GM19324 (cell line): ENCODE measurements around the gene MTOR.
"Not testable (repeated sequence)": the region's sequence is repeated elsewhere in the genome, so short reads cannot be mapped to it uniquely, and the experiment has no call there.

ENCODE experiments used
- ATAC-seq: cut with Tn5 transposase; IDR thresholded peaks from one replicate; pipeline ENCODE4 v1.9.1; 2021; ENCODE audit warnings: mild to moderate bottlenecking, moderate library complexity; ENCODE audit not compliant: unreplicated experiment, low FRiP score

Gene MTOR

DNA sequence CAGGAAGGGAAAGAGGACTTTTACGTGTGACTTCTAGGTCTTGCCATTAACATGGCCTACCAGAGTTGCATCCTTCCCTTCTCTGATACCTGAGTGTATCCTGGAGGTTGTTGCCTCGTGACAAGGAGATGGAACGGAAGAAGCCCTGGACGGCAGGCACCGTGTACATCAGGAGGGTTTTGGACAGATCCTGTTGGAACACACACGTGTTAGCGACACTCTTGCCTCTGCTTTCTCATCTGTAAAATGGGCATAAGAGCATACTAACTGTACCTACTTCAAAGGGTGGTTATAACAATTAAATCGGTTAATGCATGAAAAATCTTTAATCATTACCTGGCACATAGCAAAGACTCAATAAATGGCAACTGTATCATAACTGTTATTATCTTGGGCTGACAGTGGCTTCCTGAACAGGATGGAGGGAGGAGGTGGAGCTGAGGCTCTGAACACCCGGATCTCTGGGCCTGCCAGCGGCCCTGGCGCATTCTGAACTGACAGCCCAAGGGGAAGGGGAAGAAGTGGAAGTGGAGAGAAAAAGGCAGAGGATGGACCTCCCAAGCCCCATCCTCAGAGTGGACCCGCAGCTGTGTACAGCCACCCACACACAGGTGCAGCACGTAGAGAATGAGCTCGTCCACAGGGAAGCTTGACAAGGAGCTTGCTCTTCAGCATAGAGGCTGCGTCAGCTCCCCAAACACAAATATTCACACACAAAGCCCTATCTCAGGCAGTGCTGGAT is 132.5 kb downstream of the MTOR start:
- no peak for ATAC-seq

DNA sequence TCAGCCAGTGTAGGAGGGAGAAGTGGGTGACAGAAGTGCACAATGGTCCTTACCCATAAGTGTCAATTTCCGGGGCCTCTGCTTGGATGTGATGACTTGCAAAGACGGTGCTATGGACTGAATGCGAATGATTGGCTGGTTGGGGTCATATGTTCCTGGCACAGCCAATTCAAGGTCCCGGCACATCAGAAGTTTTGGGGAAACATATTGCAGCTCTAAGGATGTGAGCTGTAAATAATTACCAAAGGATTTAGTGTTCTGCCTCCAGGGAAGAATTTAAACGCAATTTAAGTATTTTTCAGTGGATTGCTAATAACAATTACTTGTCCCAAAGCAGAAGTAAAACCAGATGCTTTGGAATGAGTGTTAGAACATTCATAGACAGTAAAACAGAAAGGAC is 135.8 kb downstream of the MTOR start:
- no peak for ATAC-seq

DNA sequence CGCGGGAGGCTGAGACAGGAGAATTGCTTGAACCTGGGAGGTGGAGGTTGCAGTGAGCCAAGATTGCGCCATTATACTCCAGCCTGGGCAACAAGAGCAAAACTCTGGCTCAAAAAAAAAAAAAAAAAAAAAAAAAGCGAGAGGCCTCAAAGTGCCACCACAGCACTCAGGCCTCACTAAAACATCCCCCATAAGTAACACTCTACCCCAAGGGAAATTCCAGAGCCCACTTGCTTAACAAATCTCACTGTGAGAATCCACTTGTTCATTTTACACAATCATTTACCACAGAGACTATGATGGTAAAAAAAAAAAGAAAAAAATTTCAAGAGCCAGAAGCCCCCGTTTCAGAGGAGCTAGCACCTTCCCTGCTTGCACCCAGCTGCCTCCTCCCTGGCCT is 136.4 kb downstream of the MTOR start:
- ATAC-seq, result no peak

DNA sequence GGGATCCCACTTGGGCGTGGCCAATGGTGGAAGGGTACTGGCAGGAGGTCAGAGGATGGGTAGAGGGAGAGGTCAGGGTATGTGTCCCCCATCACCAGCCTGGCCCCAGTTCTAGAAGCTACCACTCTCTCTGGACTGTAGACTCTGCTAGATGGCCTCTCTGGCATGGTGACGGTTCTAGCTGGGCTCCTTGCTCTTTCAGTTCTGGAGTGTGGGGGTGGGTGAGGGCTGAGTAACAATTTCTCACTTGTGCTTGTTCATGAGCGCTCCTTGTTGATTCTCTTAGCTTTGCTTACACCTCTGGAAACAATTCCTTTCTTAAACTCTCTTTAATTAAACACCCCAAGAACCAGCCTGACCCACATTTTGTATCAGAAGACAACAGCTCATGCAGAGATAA is 137.4 kb downstream of the MTOR start:
- ATAC-seq, result no peak

DNA sequence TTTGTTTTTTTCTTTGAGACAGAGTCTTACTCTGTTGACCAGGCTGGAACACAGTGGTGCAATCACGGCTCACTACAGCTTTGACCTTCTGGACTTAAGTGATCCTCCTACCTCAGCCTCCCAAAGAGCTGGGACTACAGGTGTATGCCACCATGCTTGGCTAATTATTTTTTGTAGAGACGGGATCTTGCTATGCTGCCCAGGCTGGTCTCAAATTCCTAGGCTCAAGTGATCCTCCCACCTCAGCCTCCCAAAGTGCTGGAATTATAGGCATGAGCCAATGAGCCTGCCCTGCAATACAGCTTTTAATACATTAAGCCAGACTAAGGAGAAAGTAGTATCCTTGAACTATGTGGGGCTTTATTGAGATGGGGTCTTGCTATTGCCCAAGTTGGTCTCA is 146.0 kb downstream of the MTOR start:
- ATAC-seq, result no peak

DNA sequence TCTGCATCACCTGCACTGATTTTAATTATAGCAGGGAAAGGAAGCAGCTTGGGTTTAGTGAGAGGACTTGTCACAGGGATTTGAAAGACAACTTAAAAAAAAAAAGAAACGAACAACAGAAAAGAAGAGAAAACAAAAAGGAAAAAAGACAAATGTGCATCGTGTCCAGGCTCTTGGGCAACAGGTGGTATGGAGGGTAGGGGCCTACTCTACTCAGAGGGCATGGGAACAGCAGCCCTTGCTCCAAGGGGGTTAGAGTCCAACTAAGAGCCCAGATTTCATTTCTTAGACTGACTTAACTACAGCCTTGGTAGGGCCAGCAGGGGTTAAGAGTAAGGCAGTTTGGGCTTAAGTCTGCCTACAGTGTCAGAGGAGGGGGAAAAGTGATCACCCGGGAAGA is 147.4 kb downstream of the MTOR start:
- no peak for ATAC-seq

DNA sequence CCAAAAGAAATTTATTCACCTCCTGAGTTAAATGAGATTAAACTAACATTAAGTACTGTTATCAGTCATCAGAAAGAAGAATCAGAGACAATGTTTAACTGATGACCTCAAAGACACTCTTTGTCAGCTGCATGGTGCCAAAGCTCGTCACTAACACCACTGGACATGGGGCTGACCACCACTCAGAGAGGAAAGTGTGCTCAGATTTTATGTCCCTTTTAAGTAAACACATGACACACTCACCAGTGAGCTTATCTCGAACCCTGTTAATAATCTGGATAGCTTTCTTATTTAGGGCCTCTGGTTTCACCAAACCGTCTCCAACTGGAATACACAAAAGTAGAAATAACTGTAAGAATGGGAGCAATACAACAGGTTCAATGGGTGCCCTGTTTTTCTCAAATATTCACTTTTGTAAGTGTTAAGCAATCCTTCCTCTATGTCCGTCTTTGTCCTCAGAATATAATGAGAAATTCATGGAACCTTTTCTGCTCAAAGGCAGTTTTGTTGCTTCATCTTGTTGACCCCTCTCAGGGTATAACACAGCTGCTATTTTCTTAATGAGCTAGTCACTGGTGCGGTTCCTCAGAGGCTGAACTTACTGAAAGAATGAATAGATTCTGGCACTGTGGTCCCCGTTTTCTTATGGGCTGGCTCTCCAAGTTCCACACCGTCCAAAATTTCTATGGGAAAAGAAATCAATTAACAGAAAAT is 153.1 kb downstream of the MTOR start:
- ATAC-seq, result no peak

DNA sequence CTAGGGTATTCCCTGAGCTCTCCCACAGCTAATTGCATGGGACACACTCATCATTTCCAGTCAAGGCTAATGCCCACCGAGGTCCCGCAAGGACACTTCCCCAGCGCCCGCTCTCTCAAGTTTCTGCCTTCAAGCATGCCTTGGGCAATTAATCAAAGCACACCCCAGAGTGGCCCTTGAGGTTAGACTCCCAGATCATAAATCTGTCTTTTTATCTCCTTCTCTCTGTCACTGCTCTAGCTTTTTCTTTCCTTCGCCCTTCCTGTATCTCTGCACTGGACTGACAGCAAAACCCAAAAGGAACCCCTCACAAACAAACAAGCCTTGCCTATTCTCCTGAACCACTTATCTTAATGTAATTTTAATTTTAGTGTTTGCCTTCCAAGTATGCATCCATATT is 154.8 kb downstream of the MTOR start:
- no peak for ATAC-seq

DNA sequence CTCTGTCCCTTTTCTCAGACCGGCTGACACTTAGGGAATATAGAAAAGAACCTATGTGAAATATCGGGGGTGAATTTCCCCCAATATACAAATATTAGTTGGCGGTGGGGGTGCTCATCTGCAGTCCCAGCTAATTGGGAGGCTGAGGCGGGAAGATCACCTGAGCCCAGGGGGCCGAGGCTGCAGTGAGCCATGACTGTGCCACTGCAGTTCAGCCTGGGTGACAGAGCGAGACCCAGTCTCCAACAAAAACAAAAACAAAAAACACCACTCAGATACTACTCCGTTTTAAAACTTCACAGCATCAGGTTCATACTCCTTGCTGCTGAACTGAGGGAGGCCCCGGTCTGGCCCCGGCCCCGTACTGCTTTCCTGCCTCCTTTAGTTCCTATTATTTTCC is 156.8 kb downstream of the MTOR start:
- no peak for ATAC-seq

DNA sequence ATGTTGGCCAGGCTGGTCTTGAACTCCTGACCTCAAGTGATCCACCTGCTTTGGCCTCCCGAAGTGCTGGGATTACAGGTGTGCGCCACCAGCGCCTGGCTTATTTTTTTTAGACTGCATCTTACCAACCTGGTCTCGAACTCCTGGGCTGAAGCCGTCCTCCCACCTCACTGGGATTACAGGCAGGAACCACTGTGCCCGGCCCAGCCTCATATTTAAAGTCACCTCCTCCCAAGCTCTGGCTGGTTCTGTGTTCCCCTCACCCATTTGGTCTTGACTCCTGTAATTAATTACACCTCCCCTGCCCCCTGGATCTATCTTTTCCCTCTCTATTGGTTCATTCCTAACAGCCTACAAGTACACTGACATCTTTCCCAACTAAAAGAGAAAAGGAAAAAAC is 161.0 kb downstream of the MTOR start:
- no peak for ATAC-seq

DNA sequence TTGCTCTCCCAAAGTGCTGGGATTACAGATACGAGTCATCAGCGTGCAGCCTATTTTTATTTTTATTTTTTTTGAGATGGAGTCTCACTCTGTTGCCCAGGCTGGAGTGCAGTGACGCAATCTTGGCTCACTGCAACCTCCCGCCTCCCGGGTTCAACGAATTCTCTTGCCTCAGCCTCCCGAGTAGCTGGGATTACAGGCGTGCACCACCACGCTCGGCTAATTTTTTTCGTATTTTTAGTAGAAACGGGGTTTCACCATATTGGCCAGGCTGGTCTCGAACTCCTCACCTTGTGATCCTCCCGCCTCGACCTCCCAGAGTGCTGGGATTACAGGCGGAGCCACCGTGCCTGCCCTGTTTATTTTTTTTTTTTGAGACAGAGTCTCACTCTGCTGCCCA is 161.5 kb downstream of the MTOR start:
- ATAC-seq, result not testable (repeated sequence)

DNA sequence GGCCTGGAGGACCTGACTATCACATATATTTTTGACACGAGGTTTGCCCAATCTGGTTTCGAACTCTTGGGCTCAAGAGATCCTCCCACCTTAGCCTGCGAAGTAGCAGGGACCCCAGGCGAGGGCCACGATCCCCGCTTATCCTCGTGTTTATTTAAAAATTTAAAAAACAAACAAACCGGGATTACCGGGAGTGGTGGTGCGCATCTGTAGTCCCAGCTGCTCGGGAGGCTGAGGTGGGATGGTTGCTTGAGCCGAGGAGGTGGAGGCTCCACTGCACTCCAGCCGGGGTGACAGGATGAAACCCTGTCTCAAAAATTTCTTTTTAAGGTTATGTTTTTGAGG is 162.2 kb downstream of the MTOR start:
- no peak for ATAC-seq

DNA sequence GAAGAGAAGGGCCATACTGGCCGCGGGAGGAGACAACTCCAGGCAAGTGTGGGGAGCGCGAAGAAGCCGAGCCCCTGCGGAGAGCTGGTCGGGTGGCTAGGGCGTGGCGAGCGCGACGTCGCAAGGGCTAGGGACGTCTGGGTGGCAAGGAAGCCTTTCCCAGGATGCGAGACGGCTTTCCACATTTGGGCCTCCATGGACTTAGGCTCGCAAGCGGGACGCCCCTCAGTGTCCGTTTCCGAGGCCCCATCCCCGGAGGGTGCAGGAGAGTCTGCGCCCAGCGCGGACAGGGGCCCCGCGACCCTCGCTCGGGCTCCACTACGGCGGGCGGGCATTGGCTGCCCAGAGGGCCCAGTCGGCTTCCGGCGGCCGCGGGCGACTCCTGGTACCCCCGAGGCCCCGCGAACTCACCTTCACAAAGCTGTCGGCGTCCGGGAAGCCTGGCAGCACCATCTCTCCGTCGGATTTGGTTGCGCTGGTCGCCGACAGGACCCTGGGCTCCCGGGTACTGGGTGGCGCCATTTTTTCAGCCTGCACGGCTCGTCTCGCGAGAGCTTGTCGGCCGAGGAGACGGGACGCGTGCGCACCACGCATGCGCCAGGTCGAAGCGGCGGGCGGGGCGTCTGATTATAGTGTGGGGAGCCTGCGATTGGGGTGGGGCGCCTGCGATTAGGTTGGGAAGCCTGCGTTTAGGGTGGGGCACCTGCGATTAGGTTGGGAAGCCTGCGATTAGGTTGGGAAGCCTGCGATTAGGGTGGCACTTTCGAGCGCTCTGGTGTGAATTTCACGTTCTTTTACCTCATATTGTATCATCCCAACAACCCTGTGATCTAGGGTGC is 162.8 kb downstream of the MTOR start, which contains the start of gene EXOSC10:
EXOSC10 (minus strand) TSS at position 560 of the 839 bp plus-strand sequence; CDS start at position 522, 38 bp downstream.
- peak; percentile 91 for ATAC-seq

DNA sequence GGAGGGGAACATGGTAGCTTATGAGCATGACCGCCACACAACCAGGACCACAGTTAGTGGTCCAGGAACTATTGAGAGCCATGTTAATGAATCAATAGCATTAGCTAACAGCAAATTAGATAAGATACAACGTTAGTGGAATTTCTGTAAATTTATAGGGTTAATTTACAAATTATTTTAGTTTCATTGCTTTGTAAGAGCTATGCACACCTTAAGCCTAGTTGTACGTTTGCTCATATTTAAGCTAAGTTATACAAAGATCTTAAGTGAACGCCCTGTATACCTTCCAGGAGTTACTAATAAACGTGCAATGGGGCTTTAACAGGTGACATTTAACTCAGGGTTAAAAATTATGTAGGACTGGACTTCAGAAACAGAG is 163.4 kb downstream of the MTOR start:
- no peak for ATAC-seq

DNA sequence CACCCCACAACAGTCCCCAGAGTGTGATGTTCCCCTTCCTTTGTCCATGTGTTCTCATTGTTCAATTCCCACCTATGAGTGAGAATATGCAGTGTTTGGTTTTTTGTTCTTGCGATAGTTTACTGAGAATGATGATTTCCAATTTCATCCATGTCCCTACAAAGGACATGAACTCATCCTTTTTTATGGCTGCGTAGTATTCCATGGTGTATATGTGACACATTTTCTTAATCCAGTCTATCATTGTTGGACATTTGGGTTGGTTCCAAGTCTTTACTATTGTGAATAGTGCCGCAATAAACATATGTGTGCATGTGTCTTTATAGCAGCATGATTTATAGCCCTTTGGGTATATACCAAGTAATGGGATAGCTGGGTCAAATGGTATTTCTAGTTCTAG is 178.6 kb downstream of the MTOR start:
- not testable (repeated sequence) for ATAC-seq

DNA sequence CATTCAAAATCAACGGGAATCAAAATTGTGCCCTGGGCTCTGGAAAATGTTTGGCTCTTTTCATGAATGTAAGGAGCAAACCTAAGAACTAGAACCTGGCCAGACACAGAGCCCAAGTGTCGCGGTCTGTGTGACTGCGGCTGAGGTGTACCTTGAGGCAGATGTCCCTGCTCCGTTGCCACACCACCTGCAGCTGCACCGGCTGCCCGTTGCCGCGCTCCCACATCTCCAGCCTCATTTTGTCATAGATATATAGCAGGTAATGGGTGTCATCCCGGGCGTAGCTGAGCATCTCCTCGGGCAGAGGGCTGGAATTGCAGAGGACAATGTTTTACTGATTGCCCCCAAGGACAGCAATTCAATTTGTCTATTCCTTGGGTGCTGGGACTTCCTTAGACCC is 181.4 kb downstream of the MTOR start:
- ATAC-seq, result no peak

DNA sequence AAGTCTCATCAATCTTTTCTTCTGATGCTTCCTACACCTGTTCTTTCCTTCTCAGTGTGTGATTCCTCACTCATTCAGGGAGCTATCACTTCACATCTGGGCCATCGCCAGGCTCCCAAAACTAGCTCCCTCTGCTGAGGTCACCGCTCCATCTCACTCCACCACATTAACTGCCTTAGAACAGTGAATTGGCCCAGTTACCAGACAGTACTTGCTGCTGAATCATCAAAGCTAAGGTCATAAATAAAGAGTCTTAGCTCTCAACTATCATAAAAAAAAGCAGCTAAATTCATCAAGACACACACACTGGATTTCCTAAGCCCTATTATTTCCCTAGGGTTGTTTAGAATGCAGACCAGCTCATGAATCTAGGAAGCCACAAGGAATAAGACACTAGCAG is 183.7 kb downstream of the MTOR start:
- no peak for ATAC-seq

DNA sequence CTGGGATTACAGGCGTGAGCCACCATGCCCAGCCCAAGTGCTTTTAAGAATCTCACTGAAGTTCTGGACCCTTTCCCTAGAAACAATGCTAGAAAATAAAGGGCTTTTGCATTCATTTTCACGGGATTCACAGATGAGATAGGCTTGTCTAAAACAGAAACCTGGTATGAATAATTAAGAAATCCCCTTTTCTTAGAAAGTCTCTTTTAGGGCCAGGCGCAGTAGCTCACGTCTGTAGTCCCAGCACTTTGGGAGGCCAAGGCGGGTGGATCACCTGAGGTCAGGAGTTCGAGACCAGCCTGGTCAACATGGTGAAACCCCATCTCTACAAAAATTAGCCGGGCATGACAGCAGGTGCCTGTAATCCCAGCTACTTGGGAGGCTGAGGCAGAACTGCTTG is 189.0 kb downstream of the MTOR start:
- not testable (repeated sequence) for ATAC-seq

DNA sequence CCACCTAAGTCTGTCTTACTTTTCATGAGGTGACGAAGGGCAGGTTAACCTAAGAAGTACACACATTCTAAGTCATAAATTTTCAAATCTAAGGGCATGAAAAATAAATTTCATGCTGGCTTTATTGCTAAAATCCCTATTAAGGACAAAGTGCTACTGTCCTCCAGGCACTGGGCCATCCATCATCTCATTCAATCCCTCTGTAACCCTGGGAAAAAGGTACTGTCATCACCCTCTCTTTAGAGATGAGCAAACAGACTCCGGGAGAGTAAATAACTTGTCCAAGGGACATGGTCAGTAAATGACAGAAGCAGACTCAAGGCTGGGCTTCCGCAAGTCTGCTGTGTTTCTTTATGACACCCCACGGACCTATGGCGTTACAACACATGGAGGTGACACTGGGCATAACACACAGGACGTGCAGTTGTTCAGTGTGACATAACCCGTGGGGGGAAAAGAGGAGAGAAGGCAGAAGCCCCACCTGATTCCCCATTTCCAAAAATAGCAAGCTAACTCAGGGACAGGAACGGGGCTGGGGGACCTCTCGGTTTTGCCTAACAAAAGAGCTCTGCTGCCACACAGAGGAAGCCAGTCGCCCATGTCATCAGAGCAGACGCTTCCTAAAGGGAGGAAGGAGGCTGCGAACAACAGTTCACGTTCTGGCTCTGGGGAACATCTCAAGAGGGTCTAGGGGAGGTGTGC is 190.0 kb downstream of the MTOR start:
- no peak for ATAC-seq

DNA sequence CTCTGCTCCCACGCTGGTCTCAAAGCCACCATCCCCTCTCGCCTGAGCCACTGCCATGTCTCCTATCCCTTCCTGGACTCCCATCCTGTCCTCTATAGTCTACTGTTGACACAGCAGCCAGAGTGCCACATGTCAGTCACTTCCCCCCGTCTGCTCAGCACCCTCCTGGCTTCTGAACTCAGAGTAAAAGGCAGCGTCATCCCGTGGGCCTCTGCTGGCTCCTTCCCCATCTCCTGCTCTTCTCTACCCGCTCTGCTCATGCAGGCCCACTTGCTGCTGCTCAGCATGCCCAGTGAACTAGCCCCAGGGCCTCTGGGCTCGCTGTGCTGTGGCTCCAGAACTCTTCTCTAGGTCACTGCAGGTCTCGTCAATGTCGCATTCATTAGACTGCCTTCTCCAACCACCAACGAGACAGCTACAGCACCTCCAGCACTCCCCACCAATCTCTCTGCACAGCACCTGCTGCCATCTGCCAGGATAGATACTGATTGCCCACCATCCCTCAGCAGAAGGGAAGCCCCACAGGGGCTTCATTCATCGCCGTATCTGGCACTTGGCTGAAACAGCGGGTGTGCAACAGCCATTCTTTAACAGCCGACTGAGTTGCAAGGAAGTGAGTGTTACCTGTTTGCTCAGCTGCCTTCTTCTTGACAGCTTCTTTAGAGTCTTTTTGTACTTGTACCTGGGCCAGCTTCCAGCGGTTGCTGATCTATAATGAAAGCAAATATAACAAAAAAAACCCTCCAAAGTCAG is 190.7 kb downstream of the MTOR start:
- ATAC-seq, result no peak
